SW 1271 (cell line): ENCODE data around the gene GLP1R.

ENCODE experiments used
- DNase-seq, 2 experiments: peaks; one replicate each; lab custom pipeline; 2025; lab: John Stamatoyannopoulos, UW

GLP1R gene

GRCh38 chr6:39044181-39044580 is 4.4 kb upstream of the GLP1R start:
- no peak for DNase-seq

- no peak for DNase-seq
These were observed 900 bp upstream of the GLP1R start for GRCh38 chr6:39047434-39048327.

GRCh38 chr6:39049575-39050283 is 1.1 kb downstream of the GLP1R start:
- DNase-seq, result no peak

GRCh38 chr6:39050453-39051112 is 2.0 kb downstream of the GLP1R start:
- DNase-seq, result no peak

GRCh38 chr6:39051399-39052122 is 3.0 kb downstream of the GLP1R start:
- DNase-seq, result peak in 1 of 2 experiments; percentile 21

GRCh38 chr6:39053016-39053624 is 4.5 kb downstream of the GLP1R start:
- DNase-seq, result no peak

- DNase-seq, result no peak
These were observed 5.4 kb downstream of the GLP1R start for GRCh38 chr6:39053854-39054576.

- DNase-seq, result no peak
These were observed 6.1 kb downstream of the GLP1R start for GRCh38 chr6:39054577-39055142.

- DNase-seq, result no peak
These were observed 7.1 kb downstream of the GLP1R start for GRCh38 chr6:39055661-39056060.

- DNase-seq, result no peak
These were observed 7.6 kb downstream of the GLP1R start for GRCh38 chr6:39056191-39056590.

- DNase-seq, result no peak
These were observed 8.1 kb downstream of the GLP1R start for GRCh38 chr6:39056681-39057080.

- DNase-seq, result no peak
These were observed 8.9 kb downstream of the GLP1R start for GRCh38 chr6:39057251-39058155.

- DNase-seq, result no peak
These were observed 10.0 kb downstream of the GLP1R start for GRCh38 chr6:39058471-39059147.

GRCh38 chr6:39059496-39060310 is 11.1 kb downstream of the GLP1R start:
- no peak for DNase-seq

GRCh38 chr6:39060467-39061160 is 12.0 kb downstream of the GLP1R start:
- no peak for DNase-seq

- no peak for DNase-seq
These were observed 12.6 kb downstream of the GLP1R start for GRCh38 chr6:39061182-39061581.

GRCh38 chr6:39061588-39061987 is 13.0 kb downstream of the GLP1R start:
- DNase-seq, result no peak
